Measurements from ENCODE around the gene SERPING1.

Gene SERPING1

GRCh38 chr11:57632116-57632515 lies 34.6 kb downstream of the SERPING1 start:
- no peak for DNase-seq
- TF ChIP-seq CTCF (IDR thresholded peaks at IDR 0.05): no peak
- Histone ChIP-seq H3K36me3 (no peaks in the 10 kb centered on the region), H3K9me3 (no peaks in the 10 kb centered on the region), H3K4me1 (no peaks in the 10 kb centered on the region), H3K4me3 (no peak overlapping the region), H3K27me3 (no peaks in the 10 kb centered on the region), H3K27ac (no peak overlapping the region)
- intact Hi-C loops (cut with DNase I; ENCODE audit: low total_unique reads): no loop called here

- no peak for DNase-seq
- Histone ChIP-seq H3K27me3 (no peaks in the 10 kb centered on the region), H3K4me1 (peaks cover 0 to 8% (median 7%) of the 10 kb centered on the region in 4 donors), H3K9me3 (no peaks in the 10 kb centered on the region), H3K27ac (no peak overlapping the region), H3K36me3 (no peaks in the 10 kb centered on the region), H3K4me3 (no peak overlapping the region)
- intact Hi-C loops (cut with DNase I; ENCODE audit: low total_unique reads): no loop called here
- no peak for TF ChIP-seq CTCF (IDR thresholded peaks at IDR 0.05)
Observed at GRCh38 chr11:57633394-57634070, 36.0 kb downstream of the SERPING1 start.

GRCh38 chr11:57634311-57634710 lies 36.8 kb downstream of the SERPING1 start:
- Histone ChIP-seq H3K27me3 (no peaks in the 10 kb centered on the region), H3K4me3 (no peak overlapping the region), H3K4me1 (peaks cover 0 to 16% (median 13%) of the 10 kb centered on the region in 4 donors), H3K27ac (no peak overlapping the region), H3K36me3 (no peaks in the 10 kb centered on the region), H3K9me3 (no peaks in the 10 kb centered on the region)
- intact Hi-C loops (cut with DNase I; ENCODE audit: low total_unique reads): no loop called here
- TF ChIP-seq CTCF (IDR thresholded peaks at IDR 0.05): no peak
- no peak for DNase-seq

- Histone ChIP-seq H3K4me1 (peaks cover 3 to 23% (median 22%) of the 10 kb centered on the region in 4 donors), H3K4me3 (no peak overlapping the region), H3K36me3 (no peaks in the 10 kb centered on the region), H3K27me3 (no peaks in the 10 kb centered on the region), H3K9me3 (no peaks in the 10 kb centered on the region), H3K27ac (no peak overlapping the region)
- intact Hi-C loops (cut with DNase I; ENCODE audit: low total_unique reads): loop anchor here (5.0 kb wide), 1 partner anchor 38 kb away; the partner anchor contains the start of gene SERPING1
- no peak for TF ChIP-seq CTCF (IDR thresholded peaks at IDR 0.05)
- DNase-seq: no peak
Observed at GRCh38 chr11:57635246-57635645, 37.8 kb downstream of the SERPING1 start.

GRCh38 chr11:57637626-57638004 lies 40.1 kb downstream of the SERPING1 start:
- Histone ChIP-seq H3K9me3 (no peaks in the 10 kb centered on the region), H3K36me3 (no peaks in the 10 kb centered on the region), H3K27me3 (no peaks in the 10 kb centered on the region), H3K4me1 (peaks cover 3 to 32% (median 26%) of the 10 kb centered on the region in 4 donors), H3K27ac (peak overlapping the region; percentile 76), H3K4me3 (peak overlapping the region; percentile 81 to 91)
- no peak for TF ChIP-seq CTCF (IDR thresholded peaks at IDR 0.05)
- intact Hi-C loops (cut with DNase I; ENCODE audit: low total_unique reads): loop anchor here (5.0 kb wide), 1 partner anchor 40 kb away; the partner anchor contains the start of gene SERPING1
- DNase-seq: no peak

Measured in tibial artery (tissue), 4 donors.